Panc1 (cell line): ENCODE measurements around the gene TMEM131. TPM values are rescaled to one million over a fixed set of nuclear protein-coding genes. Genes with fewer than 3 reads are reported as not detected.
"Not testable (repeated sequence)": the region's sequence is repeated elsewhere in the genome, so short reads cannot be mapped to it uniquely, and the experiment has no call there.

Experiments used
- ATAC-seq: fragments of 200-7000 bp; cut with Tn5 transposase; 2 replicates; pipeline ENCODE4 v1.9.1; 2020; ENCODE audit warnings: mild to moderate bottlenecking, moderate library complexity
- BruUV-seq: library from RNA; stranded (reverse); fragments of 400-500 nt; replicated peaks from 2 replicates; lab custom pipeline; 2021; lab: Mats Ljungman, UMichigan
- CTCF ChIA-PET: fragments of 300-600 bp; sonication (Branson Sonifier 250); formaldehyde crosslinking; loops from one replicate; lab custom pipeline; 2022; ENCODE audit warnings: antibody characterized with exemption; lab: Charles Lee
- POLR2A ChIA-PET: fragments of 300-600 bp; sonication (Branson Sonifier 250); formaldehyde crosslinking; loops from one replicate; lab custom pipeline; 2022; ENCODE audit warnings: antibody characterized with exemption; lab: Charles Lee
- DNase-seq: peaks from one replicate; pipeline ENCODE4 v3.0.0-alpha.2; 2010; ENCODE audit warnings: low read depth, low spot score
- H3K27ac ChIP-seq: 2 replicates; pipeline ENCODE4 v1.5.1; 2011; ENCODE audit warnings: mild to moderate bottlenecking, low read length, inconsistent platforms
- H3K27me3 ChIP-seq: fragments of 200-500 bp; sonication (Bioruptor generic); 2 replicates; pipeline ENCODE4 v1.6.0; 2014; ENCODE audit warnings: low read length, inconsistent platforms; ENCODE audit not compliant: control insufficient read depth, insufficient read depth
- H3K36me3 ChIP-seq: fragments of 200-500 bp; sonication (Bioruptor generic); 2 replicates; pipeline ENCODE4 v1.5.1; 2014; ENCODE audit warnings: inconsistent platforms, mild to moderate bottlenecking, low read length, moderate library complexity; ENCODE audit not compliant: control insufficient read depth, insufficient read depth
- H3K4me1 ChIP-seq: 2 replicates; pipeline ENCODE4 v1.5.1; 2011; ENCODE audit warnings: inconsistent platforms, mild to moderate bottlenecking, low read length, moderate library complexity; ENCODE audit not compliant: control insufficient read depth, insufficient read depth
- H3K4me3 ChIP-seq, 2 experiments: 2 replicates each; pipeline ENCODE4 v1.5.1; 2011 to 2012; ENCODE audit warnings: low read depth in 2 of 2, low read length in 2 of 2, mild to moderate bottlenecking in 2 of 2, inconsistent platforms in 1 of 2, moderate library complexity in 1 of 2
- H3K9me3 ChIP-seq: fragments of 200-500 bp; sonication (Bioruptor generic); 2 replicates; pipeline ENCODE4 v1.5.1; 2014; ENCODE audit warnings: low read depth, mild to moderate bottlenecking, inconsistent platforms, low read length, moderate library complexity; ENCODE audit not compliant: control insufficient read depth, insufficient read depth
- POLR2AphosphoS5 ChIP-seq: IDR thresholded peaks from 2 replicates; pipeline ENCODE4 v1.6.1; 2012; ENCODE audit warnings: mild to moderate bottlenecking, low read depth, low read length, moderate library complexity
- SIN3A ChIP-seq: IDR thresholded peaks from 2 replicates; pipeline ENCODE4 v1.6.1; 2012; ENCODE audit warnings: low read depth, mild to moderate bottlenecking, low read length, moderate library complexity, borderline replicate concordance; ENCODE audit not compliant: insufficient read depth
- TCF7L2 ChIP-seq: IDR thresholded peaks from 2 replicates; pipeline ENCODE4 v1.6.1; 2011; ENCODE audit warnings: mild to moderate bottlenecking, low read depth, low read length, inconsistent platforms
- in situ Hi-C: cut with HindIII; loops from 2 replicates; pipeline ENCODE4 v1.10.0; 2016; ENCODE audit warnings: low sequenced_read_pairs, low pct_unique_long_range_greater_than_20kb
- intact Hi-C: fragments of 100-400 bp; cut with micrococcal nuclease; formaldehyde crosslinking; loops from one replicate; pipeline ENCODE4 v1.10.0; 2022; ENCODE audit not compliant: unreplicated experiment
- total RNA-seq: library from RNA; stranded (reverse); gene quantifications from one replicate; pipeline ENCODE4 v1.2.1, GENCODE V29; 2021; ENCODE audit not compliant: unreplicated experiment
- TF ChIP-seq, protein P1 (sequence below): fragments of 450-650 bp; IDR thresholded peaks from 2 replicates; pipeline ENCODE4 v1.5.1; 2017; ENCODE audit warnings: mild to moderate bottlenecking
- TF ChIP-seq, protein P2 (sequence below), 2 experiments: IDR thresholded peaks; 2 replicates each; pipeline ENCODE4 v1.6.1; 2011 to 2012; ENCODE audit warnings: low read depth in 2 of 2, control low read depth in 1 of 2, low read length in 1 of 2, mild to moderate bottlenecking in 1 of 2, moderate library complexity in 1 of 2; ENCODE audit not compliant: insufficient read depth in 1 of 2

The TMEM131 gene
- total RNA-seq, 1 experiment from 2014 or later = 43.4 TPM

DNA sequence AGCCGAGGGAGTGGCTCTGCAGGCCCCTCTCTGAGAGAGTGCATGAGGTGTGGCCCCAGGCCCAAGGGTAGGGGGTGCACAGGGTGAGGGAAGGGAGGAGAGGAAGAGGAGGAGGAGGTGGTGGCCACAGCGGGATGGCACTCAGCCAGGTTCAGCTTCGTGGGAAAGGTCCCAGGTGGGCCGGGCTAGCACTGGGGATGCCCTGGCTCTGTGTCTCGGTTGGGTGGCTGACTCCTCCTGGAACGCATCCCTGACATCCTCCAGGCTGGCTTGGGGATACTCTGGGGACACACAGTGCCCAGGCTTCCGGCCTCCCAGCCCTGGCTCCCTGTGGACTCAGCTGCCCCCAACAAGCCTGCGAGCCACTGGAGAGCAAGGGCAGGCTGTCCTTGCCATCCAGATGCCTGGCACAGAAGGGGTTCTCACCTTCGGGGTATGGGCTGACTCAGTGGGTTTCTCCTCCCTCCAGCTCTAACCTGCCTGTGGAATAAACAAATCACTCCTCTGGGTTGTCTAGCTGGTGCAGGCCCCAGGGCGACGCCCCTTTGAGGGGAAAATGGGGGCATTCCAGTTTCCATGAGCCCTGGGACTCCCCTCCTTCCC lies 283.0 kb downstream of the TMEM131 start:
- BruUV-seq = no TSS peak
- DNase-seq = no peak
- no peaks in the 10 kb centered on the region for H3K27me3 ChIP-seq
- TF ChIP-seq SIN3A (no peak), POLR2AphosphoS5 (no peak)
- TF ChIP-seq, protein P1, sequence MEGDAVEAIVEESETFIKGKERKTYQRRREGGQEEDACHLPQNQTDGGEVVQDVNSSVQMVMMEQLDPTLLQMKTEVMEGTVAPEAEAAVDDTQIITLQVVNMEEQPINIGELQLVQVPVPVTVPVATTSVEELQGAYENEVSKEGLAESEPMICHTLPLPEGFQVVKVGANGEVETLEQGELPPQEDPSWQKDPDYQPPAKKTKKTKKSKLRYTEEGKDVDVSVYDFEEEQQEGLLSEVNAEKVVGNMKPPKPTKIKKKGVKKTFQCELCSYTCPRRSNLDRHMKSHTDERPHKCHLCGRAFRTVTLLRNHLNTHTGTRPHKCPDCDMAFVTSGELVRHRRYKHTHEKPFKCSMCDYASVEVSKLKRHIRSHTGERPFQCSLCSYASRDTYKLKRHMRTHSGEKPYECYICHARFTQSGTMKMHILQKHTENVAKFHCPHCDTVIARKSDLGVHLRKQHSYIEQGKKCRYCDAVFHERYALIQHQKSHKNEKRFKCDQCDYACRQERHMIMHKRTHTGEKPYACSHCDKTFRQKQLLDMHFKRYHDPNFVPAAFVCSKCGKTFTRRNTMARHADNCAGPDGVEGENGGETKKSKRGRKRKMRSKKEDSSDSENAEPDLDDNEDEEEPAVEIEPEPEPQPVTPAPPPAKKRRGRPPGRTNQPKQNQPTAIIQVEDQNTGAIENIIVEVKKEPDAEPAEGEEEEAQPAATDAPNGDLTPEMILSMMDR = no peak
- TF ChIP-seq, protein P2, sequence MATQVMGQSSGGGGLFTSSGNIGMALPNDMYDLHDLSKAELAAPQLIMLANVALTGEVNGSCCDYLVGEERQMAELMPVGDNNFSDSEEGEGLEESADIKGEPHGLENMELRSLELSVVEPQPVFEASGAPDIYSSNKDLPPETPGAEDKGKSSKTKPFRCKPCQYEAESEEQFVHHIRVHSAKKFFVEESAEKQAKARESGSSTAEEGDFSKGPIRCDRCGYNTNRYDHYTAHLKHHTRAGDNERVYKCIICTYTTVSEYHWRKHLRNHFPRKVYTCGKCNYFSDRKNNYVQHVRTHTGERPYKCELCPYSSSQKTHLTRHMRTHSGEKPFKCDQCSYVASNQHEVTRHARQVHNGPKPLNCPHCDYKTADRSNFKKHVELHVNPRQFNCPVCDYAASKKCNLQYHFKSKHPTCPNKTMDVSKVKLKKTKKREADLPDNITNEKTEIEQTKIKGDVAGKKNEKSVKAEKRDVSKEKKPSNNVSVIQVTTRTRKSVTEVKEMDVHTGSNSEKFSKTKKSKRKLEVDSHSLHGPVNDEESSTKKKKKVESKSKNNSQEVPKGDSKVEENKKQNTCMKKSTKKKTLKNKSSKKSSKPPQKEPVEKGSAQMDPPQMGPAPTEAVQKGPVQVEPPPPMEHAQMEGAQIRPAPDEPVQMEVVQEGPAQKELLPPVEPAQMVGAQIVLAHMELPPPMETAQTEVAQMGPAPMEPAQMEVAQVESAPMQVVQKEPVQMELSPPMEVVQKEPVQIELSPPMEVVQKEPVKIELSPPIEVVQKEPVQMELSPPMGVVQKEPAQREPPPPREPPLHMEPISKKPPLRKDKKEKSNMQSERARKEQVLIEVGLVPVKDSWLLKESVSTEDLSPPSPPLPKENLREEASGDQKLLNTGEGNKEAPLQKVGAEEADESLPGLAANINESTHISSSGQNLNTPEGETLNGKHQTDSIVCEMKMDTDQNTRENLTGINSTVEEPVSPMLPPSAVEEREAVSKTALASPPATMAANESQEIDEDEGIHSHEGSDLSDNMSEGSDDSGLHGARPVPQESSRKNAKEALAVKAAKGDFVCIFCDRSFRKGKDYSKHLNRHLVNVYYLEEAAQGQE (IDR thresholded peaks at IDR 0.05; ENCODE audit: insufficient read depth in 1 of 2, low read depth in 2 of 2, low read length in 1 of 2) = no peak
- no peak overlapping the region for H3K4me3 ChIP-seq
- intact Hi-C loops (no loop called here), in situ Hi-C loops (no loop called here)
- CTCF ChIA-PET = interaction anchor here (0.7 kb wide), 1 partner anchor 91 kb away, joined by 3 read pairs; no protein-coding TSS in a partner anchor
- no peaks in the 10 kb centered on the region for H3K36me3 ChIP-seq
- POLR2A ChIA-PET = no interaction called here
- H3K4me1 ChIP-seq = no peaks in the 10 kb centered on the region
- H3K27ac ChIP-seq = no peak overlapping the region
- no peaks in the 10 kb centered on the region for H3K9me3 ChIP-seq
- ATAC-seq = no peak

DNA sequence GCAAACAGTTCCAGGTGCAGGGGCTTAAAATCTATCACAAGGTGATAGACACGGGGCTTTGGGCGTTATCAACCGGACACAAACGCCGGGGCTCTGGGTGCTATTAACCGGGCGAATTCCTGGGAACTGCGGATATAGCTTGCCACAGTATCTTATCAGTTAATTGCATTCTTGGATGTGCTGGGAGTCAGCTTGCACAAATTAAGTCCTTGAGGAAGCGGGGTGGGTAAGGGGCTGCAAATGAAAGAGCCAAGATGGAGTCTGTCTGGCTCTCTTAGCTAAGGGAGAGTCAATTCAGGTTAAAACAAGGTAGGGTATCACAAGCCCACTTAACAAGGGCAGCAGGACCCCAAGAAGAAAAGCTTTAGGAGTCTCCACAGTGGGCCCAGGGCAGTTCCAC lies 283.6 kb downstream of the TMEM131 start:
- H3K4me3 ChIP-seq, H3K27me3 ChIP-seq, H3K4me1 ChIP-seq, ATAC-seq, intact Hi-C loops, in situ Hi-C loops, H3K27ac ChIP-seq, DNase-seq, POLR2A ChIA-PET, H3K9me3 ChIP-seq, H3K36me3 ChIP-seq, CTCF ChIA-PET, BruUV-seq: not testable (repeated sequence)

DNA sequence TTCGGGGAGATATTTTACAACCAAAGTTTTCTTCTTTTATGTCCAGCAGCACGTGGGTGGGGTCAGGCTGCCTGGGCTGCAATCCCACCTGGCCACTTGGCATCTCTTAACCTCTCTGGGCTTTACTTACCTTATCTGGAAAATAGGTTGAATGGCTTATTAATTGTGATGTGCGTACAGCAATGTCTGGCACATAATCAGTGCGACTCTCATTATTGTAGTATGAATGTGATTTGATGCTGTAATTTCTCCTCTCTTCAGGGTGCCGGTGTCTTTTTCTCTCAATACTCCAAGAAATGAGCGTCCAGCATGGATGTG lies 284.4 kb downstream of the TMEM131 start:
- H3K4me3 ChIP-seq = no peak overlapping the region
- ATAC-seq = no peak
- intact Hi-C loops = no loop called here
- H3K27ac ChIP-seq = no peak overlapping the region
- no peak for DNase-seq
- BruUV-seq = no TSS peak
- H3K4me1 ChIP-seq = no peaks in the 10 kb centered on the region
- H3K9me3 ChIP-seq = no peaks in the 10 kb centered on the region
- TF ChIP-seq, protein P2 (IDR thresholded peaks at IDR 0.05; ENCODE audit: insufficient read depth in 1 of 2, low read depth in 2 of 2, low read length in 1 of 2) = no peak
- TF ChIP-seq SIN3A (no peak), TCF7L2 (no peak), POLR2AphosphoS5 (no peak)
- TF ChIP-seq, protein P1 = no peak
- H3K36me3 ChIP-seq = no peaks in the 10 kb centered on the region
- in situ Hi-C loops = no loop called here
- ChIA-PET POLR2A (no interaction called here), CTCF (no interaction called here)
- H3K27me3 ChIP-seq = no peaks in the 10 kb centered on the region
